HG03565 (cell line): ENCODE data around the gene MAMDC4.
A peak's percentile ranks its signal among the peaks of the same experiment; 100 is the strongest.

ENCODE experiments used
- ATAC-seq: cut with Tn5 transposase; IDR thresholded peaks from one replicate; pipeline ENCODE4 v1.9.1; 2021; ENCODE audit warnings: mild to moderate bottlenecking, moderate library complexity; ENCODE audit not compliant: unreplicated experiment

MAMDC4 gene

DNA sequence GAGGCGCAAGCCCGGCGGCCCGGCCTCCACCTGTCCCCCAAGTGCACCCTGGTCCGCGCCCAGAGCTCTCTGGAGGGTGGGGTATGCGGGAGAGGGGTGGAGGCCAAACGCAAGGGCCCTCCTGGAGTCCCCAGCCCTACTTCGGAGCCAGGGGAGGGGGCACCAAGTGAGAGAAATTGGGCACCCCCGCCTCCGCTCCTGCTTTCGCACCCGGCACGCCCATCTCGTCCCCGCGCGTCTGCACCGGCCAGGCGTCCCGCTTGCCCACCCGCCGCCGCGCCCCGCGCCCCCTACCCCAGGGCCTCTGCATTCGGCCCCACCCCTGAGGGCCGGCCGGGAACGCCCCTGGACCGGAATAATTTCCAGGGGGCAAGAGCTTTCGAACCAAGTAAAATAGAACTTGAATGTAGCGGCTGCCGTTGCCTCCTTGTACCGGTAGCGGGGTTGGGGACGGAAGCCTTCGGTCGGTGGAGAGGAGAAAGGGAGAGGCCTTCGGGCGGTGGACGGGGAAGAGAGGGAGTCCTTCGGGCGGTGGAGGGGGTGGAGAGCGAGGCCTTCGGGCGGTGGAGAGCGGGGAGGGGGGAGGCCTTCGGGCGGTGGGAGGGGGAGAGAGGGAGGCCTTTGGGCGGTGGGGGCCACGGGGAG lies 3.6 kb upstream of the MAMDC4 start:
- no peak for ATAC-seq

DNA sequence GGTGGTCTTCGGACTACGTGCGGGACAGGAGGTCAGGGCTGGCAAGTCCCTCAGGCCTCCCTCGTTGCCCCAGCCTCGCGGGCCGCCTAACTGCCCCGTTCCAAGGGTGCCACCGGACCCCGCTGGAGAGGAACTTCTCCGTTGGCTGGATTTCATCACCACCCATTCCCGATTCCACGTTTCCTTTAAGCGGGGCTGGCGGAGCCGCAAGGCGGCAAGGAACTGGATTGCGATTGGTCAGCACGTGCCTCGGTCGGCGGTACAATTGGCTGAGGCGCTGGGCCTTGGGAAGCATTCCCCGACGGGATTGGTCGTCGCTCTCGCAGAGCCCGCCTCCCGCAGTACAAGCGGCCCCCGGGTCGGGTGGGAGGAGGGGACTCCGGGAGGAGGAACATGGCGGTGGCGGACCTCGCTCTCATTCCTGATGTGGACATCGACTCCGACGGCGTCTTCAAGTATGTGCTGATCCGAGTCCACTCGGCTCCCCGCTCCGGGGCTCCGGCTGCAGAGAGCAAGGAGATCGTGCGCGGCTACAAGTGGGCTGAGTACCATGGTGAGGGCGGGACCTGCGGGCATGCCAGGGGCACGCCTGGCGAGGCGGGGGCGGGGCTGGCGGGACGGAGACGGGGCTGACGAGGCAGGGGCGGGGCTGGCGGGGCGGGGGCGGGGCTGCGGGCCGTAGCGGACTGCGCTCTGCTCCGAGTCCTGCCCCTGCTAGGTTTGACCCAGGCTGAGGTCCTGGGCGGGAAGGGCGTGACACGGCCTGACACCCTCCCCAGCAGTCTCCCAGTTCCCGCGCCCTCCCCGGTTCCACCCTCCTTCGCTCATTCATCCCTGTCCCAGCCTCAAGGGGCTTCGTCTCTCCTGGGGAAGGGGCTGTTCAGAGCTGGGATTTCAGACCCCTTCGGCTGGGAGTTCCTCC lies 2.8 kb upstream of the MAMDC4 start, which contains the start of gene PHPT1:
TSS of gene PHPT1 (plus strand) at position 372 of the 922 bp plus-strand sequence. CDS start at position 394, 22 bp downstream.
- peak; percentile 74 for ATAC-seq

- no peak for ATAC-seq
Measured at GRCh38 chr9:136849960-136850865, 1.9 kb upstream of the MAMDC4 start.

DNA sequence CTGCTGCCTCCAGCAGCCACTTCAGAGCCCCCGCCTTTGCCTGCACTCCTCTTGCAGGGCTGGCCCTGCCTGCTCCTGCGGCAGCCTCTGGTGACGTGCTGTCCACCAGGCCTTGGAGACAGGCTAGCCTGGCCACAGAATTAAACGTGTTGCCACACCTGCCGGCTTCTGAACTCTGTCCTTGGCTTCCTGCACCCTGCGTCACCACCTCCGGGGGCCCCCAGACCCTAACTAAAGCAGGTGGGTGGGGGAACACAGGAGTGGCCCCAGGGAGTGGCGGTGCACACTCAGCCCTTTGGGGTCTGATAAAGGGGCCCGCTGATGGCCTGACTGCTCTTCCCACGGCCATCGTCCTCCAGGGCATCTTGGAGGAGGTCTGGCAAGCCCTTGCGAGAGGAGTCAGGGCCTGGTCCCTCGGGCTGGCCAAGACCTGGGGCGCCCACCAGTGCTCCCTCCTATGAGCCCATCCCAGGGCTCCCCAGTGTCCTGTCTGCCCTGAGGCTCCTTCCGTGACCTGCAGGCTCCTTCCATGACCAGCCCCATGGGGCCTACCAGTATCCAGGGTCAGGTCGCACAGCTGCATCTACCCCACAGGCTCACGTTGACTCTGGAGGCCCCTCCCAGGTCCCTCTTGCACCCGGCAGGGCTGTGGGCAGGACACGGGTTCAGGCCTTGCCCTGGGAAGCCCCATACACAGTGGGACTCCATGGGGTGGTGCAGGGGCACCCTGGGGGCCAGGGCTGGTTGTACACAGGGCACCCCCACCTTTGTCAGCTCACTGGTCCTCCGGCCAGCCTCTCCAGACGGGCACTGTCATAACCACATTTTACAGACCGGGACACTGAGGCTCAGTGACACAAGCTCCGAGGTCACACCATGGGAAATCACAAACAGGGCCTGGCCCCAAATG lies 1.0 kb upstream of the MAMDC4 start:
- ATAC-seq = no peak

GRCh38 chr9:136852664-136853595 lies 784 bp downstream of the MAMDC4 start:
- no peak for ATAC-seq

- no peak for ATAC-seq
Measured at GRCh38 chr9:136853596-136854112, 1.5 kb downstream of the MAMDC4 start.

GRCh38 chr9:136854113-136854841 lies 2.1 kb downstream of the MAMDC4 start:
- no peak for ATAC-seq

- no peak for ATAC-seq
Measured at GRCh38 chr9:136854842-136855460, 2.8 kb downstream of the MAMDC4 start.

- no peak for ATAC-seq
Measured at GRCh38 chr9:136855461-136856078, 3.4 kb downstream of the MAMDC4 start.

DNA sequence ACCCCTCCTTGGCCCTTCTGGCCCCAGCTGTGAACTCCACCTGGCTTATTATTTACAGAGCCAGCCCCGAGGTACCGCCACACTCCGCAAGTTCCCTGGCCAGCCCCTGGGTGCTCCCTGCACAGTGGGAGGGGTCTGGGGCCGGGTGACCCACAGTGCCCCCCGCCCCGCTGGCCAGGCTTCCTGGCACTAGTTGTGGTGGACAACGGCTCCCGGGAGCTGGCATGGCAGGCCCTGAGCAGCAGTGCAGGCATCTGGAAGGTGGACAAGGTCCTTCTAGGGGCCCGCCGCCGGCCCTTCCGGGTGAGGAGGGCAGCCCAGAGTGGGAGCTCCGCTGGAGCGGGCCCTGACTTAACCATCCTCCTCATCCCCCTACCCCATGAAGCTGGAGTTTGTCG lies 3.9 kb downstream of the MAMDC4 start:
- no peak for ATAC-seq

- no peak for ATAC-seq
Measured at GRCh38 chr9:136856541-136857141, 4.5 kb downstream of the MAMDC4 start.

- no peak for ATAC-seq
Measured at GRCh38 chr9:136857166-136857565, 5.0 kb downstream of the MAMDC4 start.

- no peak for ATAC-seq
Measured at GRCh38 chr9:136857581-136858412, 5.7 kb downstream of the MAMDC4 start.

GRCh38 chr9:136858452-136858843 lies 6.3 kb downstream of the MAMDC4 start:
- ATAC-seq = no peak

DNA sequence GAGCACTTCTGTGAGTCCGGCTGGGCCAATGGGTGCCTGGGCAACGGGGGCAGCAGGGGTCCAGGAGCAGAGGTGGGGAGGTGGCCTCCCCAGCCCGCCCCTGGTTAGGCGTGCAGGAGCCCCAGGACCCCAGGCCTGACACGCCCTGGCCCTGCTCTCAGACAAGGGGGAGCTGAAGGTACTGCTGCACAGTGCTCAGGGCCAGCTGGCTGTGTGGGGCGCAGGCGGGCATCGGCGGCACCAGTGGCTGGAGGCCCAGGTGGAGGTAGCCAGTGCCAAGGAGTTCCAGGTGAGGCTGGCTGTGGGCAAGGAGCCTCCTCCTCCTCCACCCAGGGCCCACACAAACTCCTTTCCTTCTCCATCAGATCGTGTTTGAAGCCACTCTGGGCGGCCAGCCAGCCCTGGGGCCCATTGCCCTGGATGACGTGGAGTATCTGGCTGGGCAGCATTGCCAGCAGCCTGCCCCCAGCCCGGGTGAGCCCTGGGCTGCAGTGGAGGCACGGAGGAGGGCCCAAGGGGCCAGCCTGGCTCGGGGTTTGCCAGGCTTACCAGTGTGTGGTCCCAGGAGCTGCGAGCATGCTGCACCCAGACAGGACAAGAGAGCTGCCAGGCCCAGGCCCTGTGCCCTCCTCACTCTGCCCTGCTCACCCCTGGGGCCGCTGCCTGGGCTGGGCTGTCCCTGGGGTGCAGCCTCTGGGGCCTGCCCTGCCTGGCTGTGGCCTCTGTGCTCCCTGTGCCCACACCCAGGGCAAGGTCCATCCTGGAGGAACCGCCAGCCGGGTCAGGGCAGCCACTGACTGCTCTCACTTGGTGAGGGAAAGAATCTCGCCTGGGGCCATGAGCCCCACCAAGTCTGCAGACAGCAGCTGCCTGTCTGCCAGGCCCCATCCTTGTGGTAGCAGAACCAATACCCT lies 7.0 kb downstream of the MAMDC4 start:
- ATAC-seq = no peak
